Subcutaneous adipose tissue (tissue), 4 donors: ENCODE results near the gene C17orf50. TPM values are rescaled to one million over a fixed set of nuclear protein-coding genes. Genes with fewer than 3 reads are reported as not detected.

Experiments
- total RNA-seq, 4 donors: library from RNA; depleted of rRNA; stranded (reverse); fragments of >200 nt; gene quantifications; one replicate each; pipeline ENCODE4 v1.1.0, GENCODE V29; 2016
- TF ChIP-seq, protein P1 (sequence below): fragments of 450-650 bp; IDR thresholded peaks from one replicate; pipeline ENCODE4 v1.5.1; 2016; ENCODE audit warnings: low read depth, mild to moderate bottlenecking, control low read depth, antibody characterized with exemption, moderate library complexity

Gene C17orf50
- total RNA-seq, 4 donors from 2014 or later, result not detected

DNA sequence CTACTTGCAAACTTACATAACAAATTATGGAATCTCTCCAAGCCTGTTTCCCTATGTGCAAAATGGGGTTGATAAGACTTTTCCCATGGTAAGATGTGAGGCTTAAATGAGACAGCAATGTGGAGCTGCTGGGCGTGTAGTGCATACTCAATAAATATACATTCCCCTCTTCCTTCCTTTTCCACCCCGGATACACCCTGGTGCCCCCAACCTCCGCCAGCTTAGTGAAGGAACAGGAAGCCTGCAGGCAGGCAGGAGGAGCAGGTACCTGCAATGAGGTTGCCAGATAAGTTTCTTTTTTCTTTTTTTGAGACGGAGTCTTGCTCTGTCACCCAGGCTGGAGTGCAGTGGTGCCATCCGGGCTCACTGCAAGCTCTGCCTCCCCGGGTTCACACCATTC is 14.9 kb downstream of the C17orf50 start:
- TF ChIP-seq, protein P1, sequence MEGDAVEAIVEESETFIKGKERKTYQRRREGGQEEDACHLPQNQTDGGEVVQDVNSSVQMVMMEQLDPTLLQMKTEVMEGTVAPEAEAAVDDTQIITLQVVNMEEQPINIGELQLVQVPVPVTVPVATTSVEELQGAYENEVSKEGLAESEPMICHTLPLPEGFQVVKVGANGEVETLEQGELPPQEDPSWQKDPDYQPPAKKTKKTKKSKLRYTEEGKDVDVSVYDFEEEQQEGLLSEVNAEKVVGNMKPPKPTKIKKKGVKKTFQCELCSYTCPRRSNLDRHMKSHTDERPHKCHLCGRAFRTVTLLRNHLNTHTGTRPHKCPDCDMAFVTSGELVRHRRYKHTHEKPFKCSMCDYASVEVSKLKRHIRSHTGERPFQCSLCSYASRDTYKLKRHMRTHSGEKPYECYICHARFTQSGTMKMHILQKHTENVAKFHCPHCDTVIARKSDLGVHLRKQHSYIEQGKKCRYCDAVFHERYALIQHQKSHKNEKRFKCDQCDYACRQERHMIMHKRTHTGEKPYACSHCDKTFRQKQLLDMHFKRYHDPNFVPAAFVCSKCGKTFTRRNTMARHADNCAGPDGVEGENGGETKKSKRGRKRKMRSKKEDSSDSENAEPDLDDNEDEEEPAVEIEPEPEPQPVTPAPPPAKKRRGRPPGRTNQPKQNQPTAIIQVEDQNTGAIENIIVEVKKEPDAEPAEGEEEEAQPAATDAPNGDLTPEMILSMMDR, result no peak

- TF ChIP-seq, protein P1, result no peak
Observed at GRCh38 chr17:35778641-35779196, 18.0 kb downstream of the C17orf50 start.

DNA sequence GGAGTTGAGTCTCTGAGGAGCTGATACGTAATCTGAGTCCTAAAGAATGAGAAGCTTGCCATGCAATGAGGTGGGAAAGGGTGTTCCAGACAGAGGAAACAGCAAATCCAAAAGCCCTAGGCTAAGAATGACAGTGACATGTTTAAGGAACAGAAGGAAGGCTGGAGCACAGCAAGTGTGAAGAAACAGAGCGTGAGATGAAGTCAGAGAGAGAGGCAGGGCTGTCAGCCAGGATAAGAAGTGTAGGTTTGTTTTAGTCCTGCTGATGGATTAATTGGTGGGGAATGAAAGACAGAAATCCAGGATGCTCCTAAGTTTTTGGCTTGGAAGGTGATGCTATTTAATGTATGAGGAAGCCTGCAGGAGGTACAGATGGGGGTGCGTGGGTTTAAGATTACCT is 20.3 kb downstream of the C17orf50 start:
- TF ChIP-seq, protein P1, result no peak

DNA sequence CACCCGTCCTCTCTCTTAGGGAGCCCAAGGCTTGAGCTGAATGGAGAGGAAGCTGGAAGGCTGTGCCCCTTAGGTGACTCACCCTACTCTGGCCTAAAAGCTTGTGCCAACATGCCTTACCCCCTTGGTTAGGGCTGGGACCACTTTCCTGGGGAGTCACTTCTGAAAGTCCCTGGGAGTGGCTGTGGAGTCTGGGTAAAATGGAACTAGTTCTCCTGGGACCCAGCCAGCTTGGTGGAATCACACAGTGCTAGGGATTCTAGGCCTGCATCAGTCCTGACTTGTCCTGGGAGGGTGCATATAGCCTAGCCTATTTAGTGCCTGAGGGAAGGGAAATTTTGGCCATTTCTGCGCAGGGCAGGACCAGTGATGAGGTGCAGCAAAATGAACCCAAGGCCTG is 24.2 kb downstream of the C17orf50 start:
- TF ChIP-seq, protein P1, result no peak

DNA sequence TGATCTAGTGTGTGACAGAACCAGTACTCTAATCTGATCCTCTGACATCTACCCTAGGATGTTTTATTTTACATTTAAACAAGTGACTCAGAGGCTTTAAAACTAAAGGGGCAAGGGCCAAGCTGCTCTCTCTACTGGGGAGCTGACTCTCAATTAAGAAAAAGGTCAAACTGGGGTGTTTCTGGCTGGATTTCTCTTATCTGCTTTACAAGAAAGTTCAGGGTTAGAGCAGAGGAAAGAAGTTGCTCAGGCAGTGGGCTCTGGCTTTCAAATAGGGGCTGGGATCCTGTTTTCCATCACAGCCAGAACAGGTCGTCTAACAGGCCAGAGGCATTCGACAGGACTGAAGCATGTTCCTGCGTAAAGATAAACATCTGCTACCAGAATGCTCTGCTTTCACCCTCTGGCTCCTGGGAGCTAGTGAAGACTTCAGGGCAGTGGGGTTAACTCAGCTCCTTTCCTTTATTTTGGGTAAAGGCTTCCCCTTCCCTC is 26.3 kb downstream of the C17orf50 start:
- TF ChIP-seq, protein P1, result no peak

- TF ChIP-seq, protein P1, result no peak
Observed at GRCh38 chr17:35788477-35789368, 28.0 kb downstream of the C17orf50 start.

DNA sequence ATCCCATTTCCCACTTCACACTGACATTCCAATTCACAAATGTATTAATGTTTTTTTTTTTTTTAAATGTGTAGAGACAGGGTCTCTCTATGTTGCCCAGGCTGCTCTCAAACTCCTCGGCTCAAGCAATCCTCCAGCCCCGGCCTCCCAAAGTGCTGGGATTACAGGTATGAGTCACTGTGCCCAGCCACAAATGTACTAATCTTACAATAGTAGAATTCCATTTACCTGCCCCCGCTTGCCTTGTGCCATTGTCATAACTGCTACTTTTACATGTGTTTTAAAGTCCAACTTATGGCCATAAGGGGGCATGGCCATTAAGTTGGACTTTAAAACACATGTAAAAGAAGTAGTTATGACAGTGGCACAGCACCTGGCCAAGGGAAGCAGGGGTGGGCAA is 30.2 kb downstream of the C17orf50 start:
- TF ChIP-seq, protein P1, result no peak
